Smooth muscle cell (in vitro differentiated cells): ENCODE data around the gene NOL6. TPM values are rescaled to one million over a fixed set of nuclear protein-coding genes. Genes with fewer than 3 reads are reported as not detected.

Experiments
- DNase-seq: peaks from one replicate; lab custom pipeline; 2025; ENCODE audit not compliant: unreplicated experiment; lab: John Stamatoyannopoulos, UW
- H2AFZ ChIP-seq: fragments of 200-600 bp; sonication (generic); 2 replicates; pipeline ENCODE4 v1.6.0; 2016; ENCODE audit warnings: antibody characterized with exemption, low read depth, mild to moderate bottlenecking
- H3F3A ChIP-seq: fragments of 200-600 bp; sonication (generic); 2 replicates; pipeline ENCODE4 v1.6.0; 2017; ENCODE audit warnings: antibody characterized with exemption, low read depth
- H3K27ac ChIP-seq: fragments of 200-600 bp; sonication (generic); 2 replicates; pipeline ENCODE4 v1.5.1; 2016; ENCODE audit warnings: low read depth, mild to moderate bottlenecking
- H3K27me3 ChIP-seq: fragments of 200-600 bp; sonication (generic); 2 replicates; pipeline ENCODE4 v1.6.1; 2016; ENCODE audit warnings: low read depth, mild to moderate bottlenecking
- H3K36me3 ChIP-seq: fragments of 200-600 bp; sonication (generic); 2 replicates; pipeline ENCODE4 v1.5.1; 2016; ENCODE audit warnings: low read depth
- H3K4me1 ChIP-seq: fragments of 200-600 bp; sonication (generic); 2 replicates; pipeline ENCODE4 v1.5.1; 2016; ENCODE audit warnings: low read depth
- H3K4me2 ChIP-seq: fragments of 200-600 bp; sonication (generic); 2 replicates; pipeline ENCODE4 v1.6.0; 2016; ENCODE audit warnings: mild to moderate bottlenecking
- H3K4me3 ChIP-seq: fragments of 200-600 bp; sonication (generic); 2 replicates; pipeline ENCODE4 v1.5.1; 2016; ENCODE audit warnings: mild to moderate bottlenecking
- H3K79me2 ChIP-seq: fragments of 200-600 bp; sonication (generic); 2 replicates; pipeline ENCODE4 v1.6.0; 2016; ENCODE audit warnings: low read depth, mild to moderate bottlenecking
- H3K9ac ChIP-seq: fragments of 200-600 bp; sonication (generic); 2 replicates; pipeline ENCODE4 v1.6.0; 2016; ENCODE audit warnings: low read depth
- H3K9me3 ChIP-seq: fragments of 200-600 bp; sonication (generic); replicated peaks from 2 replicates; pipeline ENCODE4 v1.5.1; 2016; ENCODE audit warnings: low read depth
- H4K20me1 ChIP-seq: fragments of 200-600 bp; sonication (generic); 2 replicates; pipeline ENCODE4 v1.6.0; 2016; ENCODE audit warnings: low read depth
- CTCF ChIP-seq: fragments of 200-600 bp; sonication (generic); IDR thresholded peaks from 2 replicates; pipeline ENCODE4 v1.5.1; 2017; ENCODE audit warnings: borderline replicate concordance, mild to moderate bottlenecking, antibody characterized with exemption; ENCODE audit not compliant: insufficient read depth, poor library complexity, severe bottlenecking
- whole genome bisulfite sequencing: methylation state at CpG from one replicate; pipeline ENCODE4 v1.1.7; 2016; ENCODE audit warnings: low lambda C conversion rate; 5-methylcytosine and 5-hydroxymethylcytosine counted together
- polyA plus RNA-seq: library from polyadenylated mRNA; unstranded; fragments of >200 nt; fragmentation: Nextera tagmentation; extraction: Ambion mirVana; gene quantifications from 2 replicates; pipeline ENCODE4 v1.2.1, GENCODE V29; 2016
- total RNA-seq: library from RNA; depleted of rRNA; stranded (reverse); fragments of >200 nt; gene quantifications from 2 replicates; pipeline ENCODE4 v1.2.3, GENCODE V29; 2014

NOL6 gene
- total and polyA plus RNA-seq, 2 experiments from 2014 or later = 23.0 to 23.4 TPM

GRCh38 chr9:33433871-33434270, 39.9 kb downstream of the NOL6 start:
- WGBS = 82% methylated on average over 8 of the region's 8 CpGs
- TF ChIP-seq CTCF = no peak
- DNase-seq = no peak
- Histone ChIP-seq H3K27ac (no peak overlapping the region), H3F3A (no peaks in the 10 kb centered on the region), H3K4me1 (peaks cover 7% of the 10 kb centered on the region), H3K4me3 (no peak overlapping the region), H4K20me1 (no peaks in the 10 kb centered on the region), H3K79me2 (no peaks in the 10 kb centered on the region), H3K4me2 (no peak overlapping the region), H3K27me3 (no peaks in the 10 kb centered on the region), H3K9ac (no peak overlapping the region), H3K9me3 (no peaks in the 10 kb centered on the region), H2AFZ (no peak overlapping the region), H3K36me3 (no peaks in the 10 kb centered on the region)

GRCh38 chr9:33431420-33431819, 42.3 kb downstream of the NOL6 start:
- H3K9ac ChIP-seq = no peak overlapping the region
- TF ChIP-seq CTCF = no peak
- H2AFZ ChIP-seq = no peak overlapping the region
- H3K4me1 ChIP-seq = peaks cover 5% of the 10 kb centered on the region
- no peaks in the 10 kb centered on the region for H3K36me3 ChIP-seq
- no peaks in the 10 kb centered on the region for H3K27me3 ChIP-seq
- DNase-seq = no peak
- H3K4me2 ChIP-seq = no peak overlapping the region
- H3F3A ChIP-seq = no peaks in the 10 kb centered on the region
- H4K20me1 ChIP-seq = no peaks in the 10 kb centered on the region
- no peak overlapping the region for H3K27ac ChIP-seq
- no peaks in the 10 kb centered on the region for H3K9me3 ChIP-seq
- no peaks in the 10 kb centered on the region for H3K79me2 ChIP-seq
- 66% methylated on average over 2 of the region's 2 CpGs for WGBS
- no peak overlapping the region for H3K4me3 ChIP-seq

GRCh38 chr9:33430942-33431341, 42.8 kb downstream of the NOL6 start:
- Histone ChIP-seq H3K27me3 (no peaks in the 10 kb centered on the region), H3K36me3 (no peaks in the 10 kb centered on the region), H3F3A (no peaks in the 10 kb centered on the region), H3K4me2 (no peak overlapping the region), H4K20me1 (no peaks in the 10 kb centered on the region), H3K9ac (no peak overlapping the region), H3K27ac (no peak overlapping the region), H3K9me3 (no peaks in the 10 kb centered on the region), H3K4me3 (no peak overlapping the region), H3K4me1 (peaks cover under 1% of the 10 kb centered on the region), H2AFZ (no peak overlapping the region), H3K79me2 (no peaks in the 10 kb centered on the region)
- no peak for TF ChIP-seq CTCF
- 38% methylated on average over 1 of the region's 1 CpG for WGBS
- DNase-seq = no peak

- Histone ChIP-seq H3K27me3 (no peaks in the 10 kb centered on the region), H3K9ac (no peak overlapping the region), H3K9me3 (no peaks in the 10 kb centered on the region), H3K27ac (no peak overlapping the region), H3K36me3 (no peaks in the 10 kb centered on the region), H2AFZ (no peak overlapping the region), H4K20me1 (no peaks in the 10 kb centered on the region), H3F3A (no peaks in the 10 kb centered on the region), H3K79me2 (no peaks in the 10 kb centered on the region), H3K4me2 (no peak overlapping the region), H3K4me1 (no peaks in the 10 kb centered on the region), H3K4me3 (no peak overlapping the region)
- no peak for DNase-seq
- 72% methylated on average over 3 of the region's 3 CpGs for WGBS
- TF ChIP-seq CTCF = no peak
Measured at GRCh38 chr9:33429256-33429985, 44.3 kb downstream of the NOL6 start.
